ENCODE measurements around the gene LANCL3.

GRCh38 chrX:37627602-37628001 is 56.1 kb downstream of the LANCL3 start:
- TF ChIP-seq POLR2A (IDR thresholded peaks at IDR 0.05) (no peak), CTCF (IDR thresholded peaks at IDR 0.05) (no peak)
